A549 (cell line): Measurements from ENCODE around the gene DUSP2.

Experiments
- CHD2 ChIP-seq: fragments of 150-350 bp; IDR thresholded peaks from 2 replicates; pipeline ENCODE4 v1.6.1; 2014; ENCODE audit warnings: low read length; ENCODE audit not compliant: partially characterized antibody
- RFX5 ChIP-seq: fragments of 450-650 bp; IDR thresholded peaks from 2 replicates; pipeline ENCODE4 v1.7.1; 2014; ENCODE audit warnings: antibody characterized with exemption, mild to moderate bottlenecking, moderate library complexity

DNA sequence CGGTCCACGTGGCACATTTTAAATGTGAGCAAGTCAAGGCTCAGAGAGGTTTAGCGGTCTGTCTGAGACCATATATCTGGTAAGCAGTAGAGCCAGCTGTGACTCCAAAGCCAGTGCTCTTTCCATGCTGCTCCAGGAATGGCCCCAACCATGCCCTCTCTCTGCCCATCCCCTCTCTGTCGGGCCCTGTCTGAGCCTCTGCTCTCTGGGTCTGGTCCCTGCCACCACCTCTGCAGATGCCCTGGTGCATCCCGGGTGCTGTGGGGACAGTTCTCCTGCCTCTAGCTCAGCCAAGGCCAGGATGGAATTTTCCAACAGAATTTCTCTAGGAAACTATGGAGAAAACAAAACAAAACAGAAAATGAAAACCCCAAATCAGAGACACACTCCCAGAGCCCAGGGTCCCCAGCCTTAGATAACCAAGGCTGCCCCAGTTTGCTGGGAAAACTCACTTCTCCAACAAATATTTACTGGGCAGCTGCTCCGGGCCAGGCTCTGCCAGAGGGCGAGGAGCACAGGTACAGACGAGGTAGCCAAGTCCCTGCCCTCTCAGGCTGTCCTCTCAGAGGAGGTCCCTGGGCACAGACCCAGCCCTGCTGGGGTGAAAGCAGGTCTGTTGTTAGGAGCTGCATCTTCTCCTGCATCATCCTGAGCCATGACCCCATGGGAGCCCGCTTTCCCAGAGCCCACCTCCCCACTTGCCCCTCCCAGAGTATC, 38.1 kb downstream of the DUSP2 start:
- TF ChIP-seq RFX5 = no peak
- no peak for TF ChIP-seq CHD2
